Measurements from ENCODE around the gene FMO5. TPM values are rescaled to one million over a fixed set of nuclear protein-coding genes. Genes with fewer than 3 reads are reported as not detected.
"Not testable (repeated sequence)": the region's sequence is repeated elsewhere in the genome, so short reads cannot be mapped to it uniquely, and the experiment has no call there.

Gene FMO5
- total RNA-seq, 1 donor: 3.6 TPM

DNA sequence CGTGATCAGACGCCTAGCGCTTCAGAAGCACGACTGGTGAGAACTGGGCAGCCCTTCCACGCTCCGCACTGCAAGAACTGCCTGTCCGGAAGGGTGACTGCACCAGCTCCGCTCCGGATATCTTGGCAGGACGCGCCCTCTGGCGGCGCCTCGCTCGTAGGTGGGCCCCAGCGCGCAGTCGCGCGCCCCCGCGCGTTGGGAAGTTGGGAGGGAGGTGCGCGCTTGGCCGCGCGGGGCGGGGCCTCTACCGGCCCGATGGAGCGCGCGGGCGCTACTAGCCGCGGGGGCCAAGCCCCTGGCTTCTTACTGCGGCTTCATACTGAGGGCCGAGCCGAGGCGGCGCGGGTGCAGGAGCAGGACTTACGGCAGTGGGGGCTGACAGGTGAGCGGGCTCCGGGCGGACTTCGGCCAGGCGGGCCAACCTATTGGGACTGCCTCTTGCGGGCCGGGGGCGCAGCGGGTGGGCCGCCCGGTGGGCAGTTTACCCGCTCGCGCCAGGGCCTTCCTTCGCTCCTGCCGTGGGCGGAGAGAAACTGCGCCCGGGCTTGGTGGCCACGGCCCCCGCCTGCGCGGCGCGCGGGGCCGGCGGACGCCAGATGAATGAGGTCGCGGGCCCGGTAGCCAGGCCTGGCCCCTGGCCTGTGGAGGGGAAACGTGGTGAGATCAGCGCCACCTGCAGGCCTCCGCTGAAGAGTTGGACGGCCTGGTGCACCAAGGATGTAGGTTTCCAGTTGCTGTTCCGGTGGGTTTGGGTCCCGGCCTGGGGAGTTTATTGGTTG, 17.5 kb upstream of the FMO5 start, which contains the start of gene CHD1L:
CHD1L (plus strand) TSS at position 236 of the 779 bp plus-strand sequence; CDS start at position 256, 20 bp downstream.
- Histone ChIP-seq H3K9me3 (ENCODE audit: low read depth, low read length) (no peaks in the 10 kb centered on the region), H3K27me3 (ENCODE audit: insufficient read depth, low read length) (no peaks in the 10 kb centered on the region), H3K79me2 (ENCODE audit: insufficient read depth, low read length) (peaks cover 46% of the 10 kb centered on the region), H3K4me2 (ENCODE audit: insufficient read depth, low read length) (peak within 1 kb of the TSS; percentile 86), H3K36me3 (ENCODE audit: insufficient read depth, low read length) (no peaks in the 10 kb centered on the region), H3K4me1 (ENCODE audit: insufficient read depth, low read length) (peaks cover 20% of the 10 kb centered on the region), H3K4me3 (ENCODE audit: insufficient read depth, low read length) (peak within 1 kb of the TSS; percentile 81), H3K27ac (ENCODE audit: low read depth, low read length) (peak within 1 kb of the TSS; percentile 90), H4K20me1 (ENCODE audit: insufficient read depth, low read length) (peaks cover 11% of the 10 kb centered on the region), H2AFZ (ENCODE audit: low read length) (peak within 1 kb of the TSS; percentile 90)
- peak; percentile 98 for DNase-seq (ENCODE audit: insufficient read length, low spot score, missing footprints)
- TF ChIP-seq, protein P1, sequence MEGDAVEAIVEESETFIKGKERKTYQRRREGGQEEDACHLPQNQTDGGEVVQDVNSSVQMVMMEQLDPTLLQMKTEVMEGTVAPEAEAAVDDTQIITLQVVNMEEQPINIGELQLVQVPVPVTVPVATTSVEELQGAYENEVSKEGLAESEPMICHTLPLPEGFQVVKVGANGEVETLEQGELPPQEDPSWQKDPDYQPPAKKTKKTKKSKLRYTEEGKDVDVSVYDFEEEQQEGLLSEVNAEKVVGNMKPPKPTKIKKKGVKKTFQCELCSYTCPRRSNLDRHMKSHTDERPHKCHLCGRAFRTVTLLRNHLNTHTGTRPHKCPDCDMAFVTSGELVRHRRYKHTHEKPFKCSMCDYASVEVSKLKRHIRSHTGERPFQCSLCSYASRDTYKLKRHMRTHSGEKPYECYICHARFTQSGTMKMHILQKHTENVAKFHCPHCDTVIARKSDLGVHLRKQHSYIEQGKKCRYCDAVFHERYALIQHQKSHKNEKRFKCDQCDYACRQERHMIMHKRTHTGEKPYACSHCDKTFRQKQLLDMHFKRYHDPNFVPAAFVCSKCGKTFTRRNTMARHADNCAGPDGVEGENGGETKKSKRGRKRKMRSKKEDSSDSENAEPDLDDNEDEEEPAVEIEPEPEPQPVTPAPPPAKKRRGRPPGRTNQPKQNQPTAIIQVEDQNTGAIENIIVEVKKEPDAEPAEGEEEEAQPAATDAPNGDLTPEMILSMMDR (IDR thresholded peaks at IDR 0.05; ENCODE audit: extremely low read depth, low read depth, low read length): peak; percentile 81

GRCh38 chr1:147241934-147242448, 16.9 kb upstream of the FMO5 start:
- H3K4me3 ChIP-seq (ENCODE audit: insufficient read depth, low read length): peak overlapping the region; percentile 81
- H4K20me1 ChIP-seq (ENCODE audit: insufficient read depth, low read length): peaks cover 5% of the 10 kb centered on the region
- TF ChIP-seq, protein P1 (IDR thresholded peaks at IDR 0.05; ENCODE audit: extremely low read depth, low read depth, low read length): no peak
- H2AFZ ChIP-seq (ENCODE audit: low read length): peak overlapping the region; percentile 83
- H3K27ac ChIP-seq (ENCODE audit: low read depth, low read length): peak overlapping the region; percentile 90
- H3K4me2 ChIP-seq (ENCODE audit: insufficient read depth, low read length): peak overlapping the region; percentile 86
- H3K36me3 ChIP-seq (ENCODE audit: insufficient read depth, low read length): no peaks in the 10 kb centered on the region
- peaks cover 39% of the 10 kb centered on the region for H3K79me2 ChIP-seq (ENCODE audit: insufficient read depth, low read length)
- no peak for DNase-seq (ENCODE audit: insufficient read length, low spot score, missing footprints)
- no peaks in the 10 kb centered on the region for H3K27me3 ChIP-seq (ENCODE audit: insufficient read depth, low read length)
- no peaks in the 10 kb centered on the region for H3K9me3 ChIP-seq (ENCODE audit: low read depth, low read length)
- peaks cover 18% of the 10 kb centered on the region for H3K4me1 ChIP-seq (ENCODE audit: insufficient read depth, low read length)

- H3K79me2 ChIP-seq (ENCODE audit: insufficient read depth, low read length): peaks cover 22% of the 10 kb centered on the region
- not testable (repeated sequence) for H2AFZ ChIP-seq (ENCODE audit: low read length); H3K27me3 ChIP-seq (ENCODE audit: insufficient read depth, low read length); H3K36me3 ChIP-seq (ENCODE audit: insufficient read depth, low read length); H3K4me3 ChIP-seq (ENCODE audit: insufficient read depth, low read length); H3K9me3 ChIP-seq (ENCODE audit: low read depth, low read length); H4K20me1 ChIP-seq (ENCODE audit: insufficient read depth, low read length); H3K27ac ChIP-seq (ENCODE audit: low read depth, low read length); DNase-seq (ENCODE audit: insufficient read length, low spot score, missing footprints); H3K4me2 ChIP-seq (ENCODE audit: insufficient read depth, low read length)
- H3K4me1 ChIP-seq (ENCODE audit: insufficient read depth, low read length): peaks cover 14% of the 10 kb centered on the region
Measured at GRCh38 chr1:147240131-147240721, 15.1 kb upstream of the FMO5 start.

DNA sequence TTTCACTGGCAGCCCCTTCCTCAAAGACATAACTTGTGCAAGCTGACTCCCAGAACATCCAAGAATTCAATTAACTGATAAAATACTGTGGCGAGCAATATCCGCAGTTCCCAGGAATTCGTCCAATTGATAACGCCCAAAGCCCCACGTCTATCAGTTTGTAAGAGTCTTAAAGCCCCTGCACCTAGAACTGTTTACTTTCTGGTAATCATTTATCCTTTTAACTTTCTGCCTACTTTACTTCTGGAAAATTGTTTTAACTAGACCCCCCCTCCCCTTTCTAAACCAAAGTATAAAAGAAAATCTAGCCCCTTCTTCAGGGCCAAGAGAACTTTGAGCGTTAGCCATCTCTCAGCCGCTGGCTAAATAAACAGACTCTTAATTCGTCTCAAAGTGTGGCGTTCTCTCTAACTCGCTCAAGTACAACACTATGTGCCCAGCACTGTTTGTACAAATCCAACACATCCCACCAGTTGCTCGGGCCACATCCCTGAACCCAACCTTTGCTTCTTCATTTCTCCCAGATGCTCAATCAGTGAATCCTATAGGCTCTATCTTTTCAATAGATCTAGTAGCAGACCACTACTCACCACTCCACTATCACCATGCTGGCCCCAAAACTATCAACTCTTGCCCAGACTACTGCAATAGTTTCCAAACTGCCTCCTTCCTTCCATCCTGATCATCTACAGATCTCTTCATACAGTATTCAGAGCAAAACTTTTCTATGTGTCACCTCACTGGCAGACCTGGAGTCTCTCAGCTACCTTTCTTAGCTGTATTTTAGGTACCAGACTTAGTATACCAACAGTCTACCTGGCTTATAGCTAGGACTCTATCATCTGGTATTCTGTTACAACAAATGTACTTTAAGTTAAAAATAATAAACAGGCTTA, 14.0 kb upstream of the FMO5 start:
- Histone ChIP-seq H3K9me3 (ENCODE audit: low read depth, low read length) (no peaks in the 10 kb centered on the region), H3K4me3 (ENCODE audit: insufficient read depth, low read length) (no peak overlapping the region), H2AFZ (ENCODE audit: low read length) (no peak overlapping the region), H3K4me2 (ENCODE audit: insufficient read depth, low read length) (no peak overlapping the region), H3K27ac (ENCODE audit: low read depth, low read length) (no peak overlapping the region), H3K79me2 (ENCODE audit: insufficient read depth, low read length) (peaks cover 11% of the 10 kb centered on the region), H4K20me1 (ENCODE audit: insufficient read depth, low read length) (peaks cover 5% of the 10 kb centered on the region), H3K4me1 (ENCODE audit: insufficient read depth, low read length) (peaks cover 11% of the 10 kb centered on the region), H3K27me3 (ENCODE audit: insufficient read depth, low read length) (no peaks in the 10 kb centered on the region), H3K36me3 (ENCODE audit: insufficient read depth, low read length) (no peaks in the 10 kb centered on the region)
- DNase-seq (ENCODE audit: insufficient read length, low spot score, missing footprints): no peak
- TF ChIP-seq, protein P1 (IDR thresholded peaks at IDR 0.05; ENCODE audit: extremely low read depth, low read depth, low read length): no peak

Measured in osteoblast (primary cell).